CD4-positive, alpha-beta T cell treated with Interleukin-21 for 1 hour (primary cell): ENCODE measurements around the gene EVA1C.
"Not testable (repeated sequence)": the region's sequence is repeated elsewhere in the genome, so short reads cannot be mapped to it uniquely, and the experiment has no call there.

Experiments used
- DNase-seq: peaks from one replicate; pipeline ENCODE4 v3.0.0-alpha.2; 2020

EVA1C gene

DNA sequence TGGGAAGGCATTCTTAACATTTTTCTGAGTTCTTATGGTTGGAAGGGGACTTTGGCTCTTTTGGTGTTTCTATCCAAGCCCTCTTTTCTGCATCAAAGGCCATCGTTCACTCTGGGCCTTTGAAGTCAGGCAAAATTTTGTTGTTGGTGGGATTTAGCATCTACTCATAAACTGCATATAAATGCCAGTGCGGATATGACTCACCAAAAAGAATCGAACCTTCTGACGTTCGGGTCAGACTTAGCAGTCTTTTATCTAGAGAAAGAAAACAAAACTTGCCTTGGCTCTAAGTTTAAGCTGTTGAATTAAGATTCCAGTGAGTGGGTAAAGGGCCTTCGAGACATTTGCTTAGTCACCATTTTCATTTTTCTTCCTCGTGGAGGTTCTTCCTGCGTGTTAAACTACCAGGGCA, 51.4 kb downstream of the EVA1C start:
- DNase-seq: no peak

- DNase-seq: no peak
These were observed 54.8 kb downstream of the EVA1C start for GRCh38 chr21:32467291-32467690.

DNA sequence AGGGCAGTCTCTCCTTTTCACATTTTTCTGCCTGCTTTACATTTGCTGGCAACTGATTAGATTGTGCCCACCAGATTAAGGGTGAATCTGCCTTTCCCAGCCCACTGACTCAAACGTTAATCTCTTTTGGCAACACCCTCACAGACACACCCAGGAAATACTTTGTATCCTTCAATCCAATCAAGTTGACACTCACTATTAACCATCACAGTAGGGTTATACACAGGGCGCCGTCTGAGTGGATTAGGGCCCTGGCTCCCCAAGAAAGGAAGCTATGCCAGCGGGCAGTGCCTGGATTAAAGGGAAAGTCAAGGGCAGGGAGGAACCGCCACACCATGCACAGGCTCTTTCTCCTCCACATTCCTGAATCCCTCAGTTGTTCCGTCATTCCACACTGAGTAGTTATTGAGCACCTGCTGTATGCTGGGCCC, 56.2 kb downstream of the EVA1C start:
- DNase-seq: no peak

GRCh38 chr21:32469628-32470027, 57.1 kb downstream of the EVA1C start:
- DNase-seq: no peak

- DNase-seq: no peak
These were observed 57.7 kb downstream of the EVA1C start for GRCh38 chr21:32470206-32470605.

DNA sequence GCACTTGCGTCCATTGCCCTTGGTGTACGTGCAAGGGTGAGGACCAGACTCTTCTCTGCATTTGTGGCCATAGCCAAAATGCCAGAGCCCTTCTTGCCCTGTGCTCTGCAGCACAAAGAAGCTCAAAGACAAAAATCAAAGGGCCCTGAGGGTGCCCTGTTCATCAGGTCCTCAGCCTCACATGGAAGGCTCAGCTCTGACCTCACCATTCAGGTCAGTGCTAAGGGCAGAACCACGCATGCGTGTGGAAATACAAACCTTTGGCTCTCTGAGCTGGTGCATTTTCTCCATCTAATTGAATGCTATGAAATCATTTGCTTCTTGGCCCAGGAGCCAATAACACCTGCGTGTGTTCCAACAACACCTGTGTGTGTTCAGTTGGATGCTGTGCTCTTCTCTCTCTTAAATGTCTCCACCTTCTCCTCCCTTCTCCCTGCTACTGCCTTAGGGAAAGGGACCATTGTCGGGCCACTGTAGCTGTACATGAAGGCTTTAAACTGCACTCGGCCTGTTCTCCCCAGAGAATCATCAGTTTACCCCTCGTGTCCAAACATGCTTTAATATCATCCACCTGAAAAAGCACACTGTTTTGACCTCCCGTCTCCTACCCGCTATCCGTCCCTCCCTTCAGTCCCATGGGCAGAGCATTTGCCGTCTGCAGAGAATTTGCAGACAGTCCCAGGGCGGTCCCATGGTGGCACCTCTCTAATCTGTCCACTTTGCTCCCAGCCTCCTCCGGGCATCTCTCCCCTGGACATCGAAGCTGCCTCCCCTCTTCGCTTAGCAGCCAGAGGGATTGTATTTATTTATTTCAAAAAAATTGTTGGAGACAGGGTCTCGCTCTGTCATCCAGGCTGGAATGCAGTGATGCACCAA, 60.6 kb downstream of the EVA1C start:
- DNase-seq: no peak

GRCh38 chr21:32474179-32475059, 61.9 kb downstream of the EVA1C start:
- no peak for DNase-seq

DNA sequence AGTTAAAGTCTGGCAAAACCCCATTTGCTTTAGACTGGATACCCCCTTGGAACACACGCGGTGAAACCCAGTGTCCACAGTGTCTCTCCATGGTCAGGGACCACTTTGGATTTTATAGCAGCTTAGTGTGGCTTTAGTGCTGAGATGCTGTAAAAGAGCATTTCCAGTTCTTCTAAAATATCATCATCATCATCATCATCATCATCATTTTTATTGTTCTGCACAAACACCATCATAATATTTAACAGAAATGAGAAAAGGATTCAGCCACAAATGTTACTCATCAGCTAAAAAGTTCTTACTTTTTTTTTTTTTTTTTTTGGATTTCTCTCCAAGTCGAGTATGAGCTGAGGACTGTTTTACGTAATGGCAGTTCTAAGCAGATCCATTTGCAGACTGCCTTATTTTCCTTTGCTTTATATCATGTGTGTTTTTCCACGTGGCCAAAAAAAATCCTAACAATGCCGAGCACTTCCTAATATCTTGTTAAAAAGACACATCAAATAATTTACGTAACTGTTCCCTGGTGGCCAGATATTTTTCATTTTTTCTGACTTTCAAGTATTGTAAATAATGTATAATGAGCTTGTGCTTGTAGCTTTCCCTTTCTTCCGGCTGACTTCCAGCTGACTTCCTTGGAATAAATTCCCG, 62.8 kb downstream of the EVA1C start:
- DNase-seq: no peak

DNA sequence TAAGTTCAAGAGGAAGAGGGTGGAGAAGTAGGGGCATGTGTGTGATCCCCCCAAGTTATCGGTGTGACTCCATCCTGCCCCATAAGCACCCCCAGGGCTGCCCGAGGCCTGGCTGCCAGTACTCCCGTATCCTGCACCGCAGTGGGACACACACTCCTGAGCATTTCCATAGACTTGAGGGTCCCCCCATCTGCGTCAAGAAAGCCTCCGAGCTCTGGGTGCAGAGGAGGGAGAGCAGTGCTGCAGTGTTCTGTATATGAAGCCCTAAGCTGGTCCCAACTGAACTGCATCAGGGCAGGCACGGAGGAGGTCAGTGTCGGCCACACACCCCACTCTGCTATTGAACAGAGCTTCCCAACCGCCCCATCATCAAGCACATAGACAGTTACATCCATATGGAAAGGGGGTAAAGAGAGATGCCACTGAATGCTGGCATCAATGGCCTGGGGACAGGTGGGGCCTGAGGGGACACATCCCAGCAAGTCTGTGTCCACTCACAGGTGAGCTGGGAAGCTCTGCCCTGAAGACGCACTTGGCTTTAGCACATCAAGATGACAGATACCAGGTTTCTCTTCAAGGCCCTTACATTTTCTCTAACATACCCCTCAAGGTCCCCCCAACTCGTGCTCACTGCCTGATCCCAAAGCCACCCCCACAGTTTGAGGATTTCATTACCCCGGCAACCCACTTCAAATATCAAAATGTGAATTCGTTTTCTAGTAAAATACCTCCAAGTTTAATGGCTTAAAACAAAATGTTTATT, 64.3 kb downstream of the EVA1C start:
- DNase-seq: no peak

DNA sequence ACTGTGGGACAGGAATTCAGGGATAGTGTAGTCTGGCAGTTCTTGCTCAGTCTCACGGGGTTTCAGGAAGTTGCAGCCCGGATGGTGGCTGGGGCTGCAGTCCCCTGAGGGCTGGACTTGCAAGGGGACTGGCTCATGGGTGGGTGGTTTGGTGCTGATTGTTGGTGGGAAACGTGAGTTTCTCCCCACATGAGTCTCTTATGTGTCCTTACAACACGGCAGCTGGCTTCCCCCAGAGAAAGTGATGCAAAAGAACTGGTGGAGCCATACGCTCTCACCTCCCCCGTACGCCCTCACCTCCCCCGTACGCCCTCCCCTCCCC, 64.9 kb downstream of the EVA1C start:
- no peak for DNase-seq

GRCh38 chr21:32481875-32482408, 69.4 kb downstream of the EVA1C start:
- DNase-seq: no peak

DNA sequence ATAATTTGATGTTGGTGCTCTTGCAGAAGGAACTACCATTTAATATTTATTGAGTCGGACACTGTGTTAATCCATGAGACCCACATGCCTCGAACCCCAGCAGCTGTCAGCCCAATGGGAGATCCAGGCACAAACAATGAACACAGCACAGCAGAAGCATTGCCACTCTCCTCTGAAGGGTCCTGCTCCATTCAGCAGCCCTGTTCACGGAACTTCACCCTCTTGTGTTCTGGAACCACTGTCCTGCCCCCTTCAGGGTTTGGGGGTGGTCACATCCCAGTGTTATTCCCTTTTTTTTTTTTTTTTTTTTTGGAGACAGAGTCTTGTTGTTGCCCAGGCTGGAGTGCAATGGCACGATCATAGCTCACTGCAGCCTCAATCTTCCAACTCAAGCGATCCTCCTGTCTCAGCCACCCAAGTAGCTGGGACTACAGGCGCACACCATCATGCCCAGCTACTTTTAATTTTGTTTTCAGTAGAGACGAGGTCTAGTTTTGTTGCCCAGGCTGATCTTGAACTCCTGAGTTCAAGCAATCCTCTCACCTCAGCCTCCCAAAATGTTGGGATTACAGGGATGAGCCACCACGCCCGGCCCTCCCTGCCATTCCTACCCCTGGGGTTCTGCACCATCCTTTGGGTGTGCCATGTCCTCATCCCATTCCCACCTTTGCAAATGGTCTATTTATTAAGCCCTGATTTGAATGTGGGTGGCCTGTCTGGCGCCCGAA, 70.2 kb downstream of the EVA1C start:
- DNase-seq: no peak

GRCh38 chr21:32483293-32483595, 70.7 kb downstream of the EVA1C start:
- no peak for DNase-seq

DNA sequence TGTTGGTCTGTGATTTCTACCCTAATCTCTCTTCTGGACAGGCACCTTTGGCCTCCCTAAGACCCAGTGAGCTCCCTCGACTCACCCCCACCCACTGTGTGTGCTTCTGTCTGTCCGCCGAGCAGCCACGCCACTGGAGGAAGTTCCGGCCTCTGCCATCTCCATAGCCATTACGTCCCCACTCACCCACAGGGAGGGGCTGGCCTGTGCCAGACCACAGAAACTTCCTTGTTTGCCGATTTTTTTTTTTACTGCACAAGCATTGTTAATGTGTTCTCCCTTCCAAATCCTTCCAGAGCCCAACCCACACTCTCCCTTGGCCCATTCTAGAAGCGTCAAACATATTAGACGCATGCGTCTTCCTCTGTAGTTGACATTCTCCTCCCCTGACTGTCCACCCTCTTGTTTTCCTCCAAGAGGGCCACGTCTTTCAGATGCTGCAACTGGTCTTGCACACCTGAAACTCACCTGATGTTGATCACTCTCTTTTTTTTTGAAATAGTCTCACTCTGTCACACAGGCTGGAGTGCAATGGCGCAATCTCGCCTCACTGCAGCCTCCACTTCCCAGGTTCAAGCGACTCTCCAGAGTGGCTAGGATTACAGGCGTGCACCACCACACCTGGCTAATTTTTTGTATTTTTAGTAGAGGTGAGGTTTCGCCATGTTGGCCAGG, 72.3 kb downstream of the EVA1C start:
- DNase-seq: no peak

DNA sequence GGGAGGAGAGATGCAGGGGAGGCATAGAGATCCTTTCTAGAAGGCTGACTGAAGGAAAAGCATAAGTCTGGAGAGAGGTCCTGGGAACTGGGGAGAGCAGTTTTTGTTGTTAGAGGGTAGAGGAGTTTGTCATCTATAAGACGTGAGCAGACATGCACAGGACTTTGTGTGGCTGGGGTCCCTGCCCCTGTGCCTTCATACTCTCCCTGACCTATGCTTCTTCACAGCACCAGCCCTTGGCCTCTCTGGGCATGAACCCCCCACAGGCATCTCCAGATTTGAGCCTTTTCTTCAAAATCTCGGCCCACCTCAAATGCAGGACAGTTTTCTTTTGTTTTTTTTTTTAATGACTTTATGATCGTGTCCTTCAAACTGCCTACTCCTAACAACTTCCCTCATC, 79.9 kb downstream of the EVA1C start:
- no peak for DNase-seq

GRCh38 chr21:32494934-32495709, 82.6 kb downstream of the EVA1C start:
- no peak for DNase-seq

DNA sequence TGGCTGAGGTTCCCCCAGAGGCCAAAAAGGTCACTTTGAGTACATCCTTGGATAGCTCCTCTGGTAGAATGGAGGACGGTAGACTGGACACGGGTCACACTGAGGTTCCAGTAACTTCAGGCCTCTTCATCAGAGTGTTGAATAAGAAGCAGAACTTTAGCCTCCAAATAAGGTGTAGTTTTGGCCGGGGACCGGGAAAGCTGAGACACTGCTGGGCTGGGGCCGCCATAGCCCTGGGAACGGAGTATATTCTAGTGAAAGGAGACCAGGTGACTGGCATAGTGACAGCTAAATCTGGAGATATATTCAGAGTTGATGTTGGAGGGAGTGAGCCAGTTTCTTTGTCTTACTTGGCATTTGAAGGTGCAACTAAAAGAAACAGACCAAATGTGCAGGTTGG, 84.1 kb downstream of the EVA1C start:
- no peak for DNase-seq

DNA sequence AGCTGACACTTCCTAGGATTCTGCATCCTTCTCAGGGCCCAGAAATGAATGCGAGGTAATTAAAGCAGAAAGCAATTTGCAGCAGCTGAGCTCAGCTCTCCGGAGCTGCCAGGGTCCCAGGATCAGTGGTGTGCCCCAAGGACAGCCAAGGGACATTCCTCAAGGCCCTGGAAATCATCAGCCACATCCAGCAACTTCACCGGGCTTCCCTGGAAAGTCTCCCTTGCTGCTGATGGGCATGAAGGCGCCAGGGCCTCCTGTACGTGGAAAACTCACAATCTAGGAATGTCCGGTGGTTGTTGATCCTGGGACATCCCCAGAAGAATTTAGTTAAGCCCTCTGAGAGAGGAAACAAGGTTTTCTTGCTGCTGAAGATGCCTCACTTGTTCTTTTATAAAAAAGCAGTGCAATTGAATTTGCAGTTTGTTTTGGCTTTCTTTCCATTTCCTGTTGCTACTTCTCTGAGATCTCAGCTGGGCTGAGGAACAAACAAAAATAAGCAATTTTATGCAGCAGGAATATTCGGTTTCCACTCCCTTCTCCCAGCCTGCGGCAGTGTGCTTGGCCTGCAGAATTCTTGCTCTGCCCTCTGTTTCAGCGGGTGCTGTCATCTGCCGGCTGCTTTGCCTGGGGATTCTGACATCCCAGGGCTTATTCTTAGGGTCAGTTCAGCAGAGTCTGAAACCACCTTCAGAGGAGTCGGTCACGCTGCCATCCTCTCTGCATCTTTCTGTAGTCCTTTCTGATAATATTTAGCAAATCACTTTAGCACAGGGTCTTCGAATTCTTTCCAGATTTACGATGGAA, 86.9 kb downstream of the EVA1C start:
- no peak for DNase-seq

DNA sequence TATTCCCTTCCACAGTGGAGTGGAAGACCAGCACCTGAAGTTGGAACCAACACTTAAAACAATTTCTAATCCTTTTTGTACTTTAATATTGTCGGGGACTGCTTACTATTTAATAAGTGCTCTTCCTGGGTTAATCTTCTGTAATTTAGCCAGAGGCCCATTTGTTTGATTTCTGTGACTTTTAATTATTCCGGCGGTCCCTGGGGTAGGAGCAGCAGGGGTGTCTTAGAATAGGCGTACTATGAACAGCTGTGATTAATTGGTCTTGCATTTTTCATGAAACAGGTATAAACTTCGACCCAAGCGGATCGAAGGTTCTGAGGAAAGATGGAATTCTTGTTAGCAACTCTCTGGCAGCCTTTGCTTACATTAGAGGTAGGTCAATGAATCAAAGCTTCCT, 91.1 kb downstream of the EVA1C start:
- DNase-seq: not testable (repeated sequence)

GRCh38 chr21:32505767-32506166, 93.3 kb downstream of the EVA1C start:
- DNase-seq: not testable (repeated sequence)
